Raji (cell line): ENCODE results near the gene C2orf76.
A peak's percentile ranks its signal among the peaks of the same experiment; 100 is the strongest.

Experiments
- POLR2A ChIP-seq: IDR thresholded peaks from 2 replicates; pipeline ENCODE4 v1.6.1; 2011; ENCODE audit warnings: low read depth, low read length, control low read depth; ENCODE audit not compliant: insufficient read depth

C2orf76 gene

DNA sequence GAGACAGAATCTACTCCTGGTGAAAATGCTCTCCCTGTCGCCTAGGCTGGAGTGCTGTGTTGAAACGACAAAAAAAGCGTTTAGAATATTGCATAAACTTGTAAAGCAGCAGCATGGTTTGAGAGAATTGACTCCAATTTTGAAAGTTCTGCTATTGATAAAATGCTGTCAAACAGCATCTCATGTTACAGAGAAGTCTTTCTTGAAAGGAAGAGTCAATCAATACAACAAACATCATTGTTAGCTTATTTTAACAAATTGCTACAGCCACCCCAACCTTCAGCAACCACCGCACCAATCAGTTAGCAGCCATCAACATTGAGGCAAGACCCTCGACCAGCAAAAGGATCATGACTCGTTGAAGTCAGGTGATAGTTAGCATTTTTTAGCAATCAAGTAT, 6.9 kb downstream of the C2orf76 start:
- no peak for TF ChIP-seq POLR2A

DNA sequence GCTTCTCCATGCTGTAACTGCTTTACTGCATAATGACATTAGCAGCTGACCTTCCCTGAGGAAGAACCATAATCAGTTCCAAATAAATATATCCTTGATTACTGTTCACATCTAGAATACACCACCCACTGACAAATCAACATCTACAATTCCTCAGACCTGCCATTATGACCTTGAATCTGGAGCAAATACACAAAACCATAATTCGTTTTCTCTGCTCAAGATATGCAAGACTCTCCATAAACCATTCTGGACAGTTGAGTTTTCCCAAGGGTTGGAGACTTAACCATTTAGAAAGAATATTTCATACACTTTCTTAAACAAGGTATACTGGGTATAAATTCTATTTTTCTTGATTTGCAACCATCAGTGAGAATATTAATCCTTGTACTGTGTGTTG, 11.8 kb downstream of the C2orf76 start:
- no peak for TF ChIP-seq POLR2A

DNA sequence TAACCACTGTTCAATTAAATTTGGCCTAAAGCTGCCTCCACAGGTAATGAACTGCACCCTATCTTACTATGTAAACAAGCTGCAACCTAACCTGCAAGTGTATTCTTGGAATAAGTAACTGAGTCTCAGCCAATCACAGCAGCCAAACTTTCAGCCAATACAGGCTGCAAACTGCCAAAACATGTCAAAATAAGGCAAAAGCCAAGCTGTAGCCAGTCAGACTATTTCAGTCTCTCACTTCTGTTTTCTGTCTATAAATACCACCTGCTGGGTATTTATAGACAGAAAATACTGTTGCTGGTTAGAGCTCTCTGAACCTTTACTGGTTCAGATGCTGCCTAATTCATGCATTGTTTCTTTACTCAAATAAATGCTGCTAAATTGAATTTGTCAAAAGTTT, 14.3 kb downstream of the C2orf76 start:
- TF ChIP-seq POLR2A: 0 out of 2 replicates have a peak, but pooled peaks have one; percentile 39

DNA sequence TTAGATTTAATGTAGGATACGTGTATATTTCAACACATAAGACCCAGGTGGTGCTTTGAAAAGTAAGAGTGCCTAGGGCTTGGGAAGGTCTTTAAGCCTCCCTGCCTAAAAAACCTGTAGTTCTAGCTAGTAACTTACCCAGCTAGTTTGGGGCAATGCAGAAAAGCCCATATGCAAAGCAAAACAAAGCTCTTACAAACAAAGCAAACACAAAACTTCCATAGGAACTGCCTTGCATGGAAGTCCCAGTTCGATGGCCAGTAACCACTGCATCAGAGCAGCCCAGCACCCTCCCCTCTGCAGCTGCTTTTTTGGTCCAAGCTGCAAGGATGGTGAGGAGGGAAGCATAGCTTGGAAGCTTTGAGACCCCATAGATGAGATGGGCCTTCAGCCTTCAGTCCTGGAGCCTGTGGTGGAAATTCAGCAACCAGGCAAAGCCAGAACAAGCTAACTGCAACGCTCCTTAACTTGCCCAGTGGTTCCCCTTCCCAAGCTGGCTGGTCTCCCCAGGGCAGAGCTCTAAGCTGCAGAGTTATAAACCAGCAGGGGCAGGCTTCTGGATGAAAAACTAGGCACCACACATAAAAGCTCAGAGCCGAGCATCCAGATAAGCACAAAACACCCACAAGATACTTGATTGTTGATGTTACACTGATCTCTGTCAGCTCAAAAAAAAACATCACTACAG, 16.2 kb downstream of the C2orf76 start:
- no peak for TF ChIP-seq POLR2A

DNA sequence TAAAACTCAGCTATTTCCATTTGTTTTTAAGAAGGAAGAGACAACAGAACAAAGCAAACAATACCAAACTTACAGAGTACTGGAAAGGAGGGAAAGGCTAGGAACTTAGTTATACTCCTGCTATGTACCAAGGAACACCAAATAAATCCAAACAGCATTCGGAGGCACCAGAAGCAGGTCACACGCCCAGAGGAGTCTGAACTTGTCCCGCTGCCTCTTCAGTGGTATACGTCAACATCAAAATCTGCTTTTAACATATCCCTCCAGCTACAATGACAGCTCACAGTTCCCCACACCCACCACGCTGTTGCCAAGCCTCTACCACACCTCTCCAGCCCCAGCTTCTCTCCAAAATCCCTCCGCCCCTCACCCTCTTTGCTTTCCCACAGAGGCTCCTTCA, 17.3 kb downstream of the C2orf76 start:
- TF ChIP-seq POLR2A: no peak

DNA sequence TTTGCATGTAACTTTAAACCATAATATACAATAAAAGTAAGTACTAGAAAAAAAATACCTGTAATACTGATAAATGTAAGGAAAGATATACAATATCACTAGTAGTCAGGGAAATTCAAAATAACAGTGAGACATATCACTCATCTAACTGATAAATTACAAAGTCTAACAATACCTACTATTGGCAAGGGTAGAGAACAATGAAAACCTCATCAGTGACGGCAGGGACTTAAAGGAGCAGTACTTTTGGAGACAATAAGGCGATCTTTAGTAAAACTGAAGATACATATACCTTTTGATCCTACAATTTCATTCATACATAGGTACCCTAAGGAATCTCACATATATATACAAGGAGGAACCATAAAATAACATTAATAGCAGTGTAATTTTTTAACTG, 24.9 kb downstream of the C2orf76 start:
- no peak for TF ChIP-seq POLR2A

DNA sequence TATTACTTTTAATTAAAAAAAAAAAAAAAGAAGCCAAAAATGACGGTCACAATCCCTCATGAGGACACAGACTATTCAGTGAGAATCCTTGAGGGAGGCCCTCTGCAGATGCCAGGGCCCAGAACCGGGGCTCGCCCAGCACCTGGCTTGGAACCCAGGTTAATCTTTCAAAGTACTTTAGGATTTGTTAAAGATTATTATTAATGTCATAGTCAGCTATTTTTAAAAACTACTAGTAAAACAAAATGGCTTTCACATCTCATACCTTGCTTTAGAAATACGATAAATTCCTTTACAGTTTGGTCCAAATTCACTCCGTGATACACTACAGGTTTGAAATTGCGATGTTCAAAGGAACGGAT, 27.1 kb downstream of the C2orf76 start:
- TF ChIP-seq POLR2A: no peak

DNA sequence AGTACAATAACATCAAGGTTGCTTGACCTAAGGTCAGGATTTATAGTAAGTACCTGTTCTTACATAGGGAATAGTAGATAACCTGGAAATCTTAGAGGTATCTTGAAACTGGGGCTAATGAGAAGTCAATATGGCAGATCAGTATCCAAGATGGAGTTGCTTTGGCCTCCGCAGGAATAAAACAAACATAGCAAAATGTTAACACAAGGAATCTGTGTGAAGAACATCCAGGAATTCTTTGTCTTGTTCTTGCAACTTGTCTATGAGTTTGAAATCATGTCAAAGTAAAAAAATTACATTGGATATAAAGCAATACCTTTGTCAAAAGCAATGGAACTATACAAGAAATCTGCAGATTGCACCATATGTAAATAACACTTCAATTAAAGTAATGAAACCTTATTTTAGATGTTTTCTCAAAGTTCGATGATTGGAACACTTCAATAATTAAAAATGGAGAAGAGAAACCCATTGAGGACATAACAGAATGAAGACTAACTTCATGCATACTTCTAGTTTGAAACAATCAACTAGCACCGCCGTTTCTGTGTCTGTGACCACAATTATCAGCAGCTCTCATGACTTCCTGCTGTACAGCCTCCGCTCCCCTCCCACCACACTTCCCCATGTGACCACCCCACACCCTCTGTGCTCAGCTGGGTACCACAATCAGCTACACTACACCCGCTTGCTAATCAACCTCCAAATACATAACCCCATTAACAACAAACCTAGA, 27.6 kb downstream of the C2orf76 start:
- peak; percentile 37; the same call in 1 of the 2 replicates for TF ChIP-seq POLR2A

DNA sequence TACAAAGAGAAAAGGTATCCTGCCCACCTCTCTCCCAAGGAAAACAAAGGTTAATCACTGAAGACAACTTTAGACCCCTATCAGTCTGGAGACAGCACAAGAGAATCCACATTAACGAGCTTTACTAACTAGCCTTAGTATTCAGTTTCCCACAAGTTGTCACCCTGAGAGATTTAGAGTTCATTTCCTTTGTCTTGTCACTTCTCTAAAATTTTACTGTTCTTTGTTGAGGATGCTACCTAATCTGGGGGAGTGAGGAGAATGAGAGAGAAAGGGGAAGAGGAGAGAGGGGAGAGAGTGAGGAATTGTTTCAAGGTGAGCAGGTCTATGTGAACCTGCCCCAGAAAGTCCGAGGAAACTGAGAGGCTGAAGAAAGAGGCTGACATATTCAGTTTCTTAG, 28.4 kb downstream of the C2orf76 start:
- TF ChIP-seq POLR2A: no peak

DNA sequence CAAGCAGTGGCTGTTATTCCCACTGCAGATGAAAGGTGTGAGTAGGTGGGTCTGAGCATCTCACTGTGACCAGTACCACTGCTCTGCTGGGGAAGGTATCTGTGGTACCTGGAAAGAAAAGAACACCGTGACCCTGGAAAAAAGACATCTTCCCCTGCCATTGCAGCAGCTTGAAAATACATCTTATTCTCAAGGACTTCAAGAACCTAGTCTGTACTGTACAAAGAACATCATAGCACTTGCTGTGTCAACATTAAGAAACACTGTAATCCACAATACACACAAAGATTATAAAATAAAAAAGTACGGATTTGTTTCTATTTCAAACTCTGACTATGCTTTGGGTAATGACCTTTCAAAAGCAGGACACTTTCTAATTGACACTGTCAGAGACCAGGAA, 28.9 kb downstream of the C2orf76 start:
- TF ChIP-seq POLR2A: no peak

DNA sequence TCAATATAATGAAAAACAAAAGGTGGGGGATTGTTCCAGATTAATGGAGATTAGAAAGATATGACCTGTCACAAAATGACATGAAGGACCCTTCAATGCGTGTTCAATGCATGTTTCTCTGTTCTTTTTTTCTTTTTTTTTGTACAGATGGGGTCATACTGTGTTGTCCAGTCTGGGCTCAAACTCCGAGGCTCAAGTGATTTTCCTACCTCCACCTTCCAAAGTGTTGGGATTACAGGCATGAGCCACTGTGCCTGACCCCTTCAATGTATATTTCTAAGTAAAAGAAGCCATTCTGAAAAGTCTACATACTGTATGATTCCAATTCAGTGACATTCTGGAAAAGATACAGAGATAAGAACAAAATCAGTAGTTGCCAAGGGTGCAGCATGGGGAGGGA, 32.8 kb downstream of the C2orf76 start:
- TF ChIP-seq POLR2A: no peak

DNA sequence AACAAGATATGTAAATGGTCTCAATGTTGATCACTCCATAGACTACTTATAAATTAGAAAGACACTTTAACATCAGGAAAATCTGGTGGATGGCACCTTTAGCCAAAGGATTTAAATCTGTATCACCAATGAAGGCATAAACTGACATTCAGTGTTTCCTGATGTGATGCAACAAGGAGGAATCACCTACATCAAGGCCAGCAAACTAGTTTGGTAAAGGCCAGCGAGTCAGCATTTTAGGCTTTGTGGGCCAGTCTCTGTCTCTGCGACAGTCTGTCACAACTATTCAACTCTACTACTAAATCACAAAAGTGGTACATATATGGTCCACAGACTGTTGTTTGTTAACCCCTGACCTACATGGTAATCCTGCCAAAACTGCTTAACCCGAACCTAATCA, 33.3 kb downstream of the C2orf76 start:
- no peak for TF ChIP-seq POLR2A

DNA sequence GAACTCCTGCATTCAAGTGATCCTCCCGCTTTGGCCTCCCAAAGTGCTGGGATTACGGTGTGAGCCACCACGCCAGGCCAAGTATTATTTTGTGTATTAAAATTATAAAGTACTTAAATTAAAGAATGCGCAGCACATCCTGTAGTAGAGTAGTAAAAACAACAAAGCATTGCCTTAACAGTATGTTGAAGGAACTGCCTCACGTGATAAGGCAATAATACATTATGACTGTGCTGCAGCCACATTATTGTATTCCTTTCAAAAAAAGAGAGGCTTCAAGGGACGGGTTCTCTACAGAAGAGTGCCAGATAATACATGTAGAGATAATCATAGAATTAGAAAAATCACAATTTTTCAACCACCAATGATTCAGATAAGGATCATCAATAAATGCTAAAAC, 33.7 kb downstream of the C2orf76 start:
- TF ChIP-seq POLR2A: no peak

DNA sequence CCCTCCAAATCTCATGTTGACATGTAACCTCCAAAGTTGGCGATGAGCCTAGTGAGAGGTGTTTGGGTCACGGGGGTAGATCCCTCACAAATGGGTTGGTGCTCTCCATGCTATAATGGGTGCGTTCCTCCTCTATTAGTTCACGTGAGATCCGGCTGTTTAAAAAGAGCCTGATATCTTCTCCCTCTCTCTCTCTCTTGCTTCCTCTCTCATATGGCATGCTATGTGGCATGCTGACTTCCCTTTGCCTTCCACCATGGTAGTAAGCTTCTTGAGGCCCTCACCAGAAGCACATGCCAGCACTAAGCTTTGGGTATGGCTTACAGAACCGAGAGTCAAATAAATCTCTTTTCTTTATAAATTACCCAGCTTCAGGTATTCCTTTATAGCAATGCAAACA, 39.2 kb downstream of the C2orf76 start:
- no peak for TF ChIP-seq POLR2A

DNA sequence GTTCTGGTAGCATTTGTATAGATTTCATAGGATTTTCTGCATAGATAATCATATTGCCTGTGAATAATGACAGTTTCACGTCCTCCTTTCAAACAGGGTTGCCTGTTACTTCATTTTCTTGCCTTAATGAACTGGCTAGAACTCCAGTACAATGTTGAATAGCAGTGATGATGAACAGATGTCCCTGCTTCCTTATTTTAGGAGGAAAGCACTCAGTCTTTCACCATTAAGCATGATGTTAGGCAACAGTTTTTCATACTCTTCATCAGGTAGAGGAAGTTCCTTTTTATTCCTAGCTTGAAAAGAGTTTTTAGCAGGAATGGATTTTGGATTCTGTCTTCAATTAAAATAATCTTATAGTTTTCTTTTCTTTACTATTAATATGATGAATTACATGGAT, 39.7 kb downstream of the C2orf76 start:
- TF ChIP-seq POLR2A: no peak

DNA sequence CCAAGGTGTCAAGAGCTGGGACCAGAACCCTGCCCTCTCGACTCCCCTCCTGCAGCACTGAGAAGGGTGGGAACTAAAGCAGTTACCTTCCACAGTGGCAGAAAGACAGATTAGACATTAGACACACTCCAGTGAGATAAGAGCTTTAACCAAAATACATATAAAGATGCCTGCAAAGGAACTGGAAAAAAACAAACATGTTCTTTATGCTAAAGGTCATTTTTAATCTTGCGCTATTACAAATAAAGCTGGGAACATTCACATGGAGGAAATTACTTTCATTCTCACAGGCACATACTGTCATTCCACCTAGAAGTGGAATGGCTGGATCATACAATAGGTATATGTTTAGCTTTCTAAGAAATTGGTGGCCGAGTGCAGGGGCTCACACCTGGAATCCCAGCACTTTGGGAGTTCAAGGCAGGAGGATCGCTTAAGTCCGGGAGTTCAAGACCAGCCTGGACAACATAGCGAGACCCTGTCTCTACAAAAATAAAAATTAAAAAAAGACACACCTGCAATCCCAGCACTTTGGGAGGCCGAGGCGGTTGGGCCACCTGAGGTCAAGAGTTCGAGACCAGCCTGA, 41.9 kb downstream of the C2orf76 start:
- TF ChIP-seq POLR2A: no peak

DNA sequence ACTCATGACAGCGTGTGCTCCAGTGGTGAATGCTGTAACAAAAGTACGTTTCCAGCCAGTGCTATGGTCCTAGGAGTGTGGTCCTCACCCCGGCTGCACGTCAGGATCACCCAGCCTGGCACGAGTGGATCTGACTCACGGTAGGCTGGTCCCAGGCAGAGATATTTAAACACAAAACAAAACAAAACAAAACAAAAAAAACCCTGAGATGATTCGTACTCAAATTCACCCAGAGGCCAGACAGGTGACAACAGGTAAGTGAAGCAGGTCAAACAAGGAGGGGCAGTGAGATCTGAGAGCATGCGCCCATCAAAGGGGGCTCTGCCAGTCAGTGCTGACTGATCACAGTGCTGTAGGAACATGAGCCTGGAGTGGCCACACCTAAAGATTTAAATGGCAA, 43.2 kb downstream of the C2orf76 start:
- no peak for TF ChIP-seq POLR2A

DNA sequence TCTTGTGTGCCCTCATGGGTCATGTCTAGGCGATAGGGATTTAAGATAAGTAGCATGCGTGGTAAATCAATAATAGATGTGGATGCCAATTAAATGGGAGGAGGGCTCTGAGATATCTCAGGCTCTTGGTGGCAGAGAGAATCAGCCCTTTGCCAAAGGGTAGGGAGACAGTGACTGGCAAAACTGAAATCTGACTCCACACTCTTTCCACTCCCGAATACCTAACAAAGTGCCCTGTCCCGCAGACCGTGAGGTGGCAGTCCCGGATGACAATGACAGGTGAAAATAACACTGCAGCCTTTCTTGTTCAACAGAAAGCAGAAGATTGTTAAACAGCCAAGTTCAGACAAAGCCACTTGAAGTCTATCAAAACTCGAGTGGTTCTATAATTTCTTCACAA, 47.0 kb downstream of the C2orf76 start:
- TF ChIP-seq POLR2A: no peak
